ENCODE measurements around the gene GRIA1. TPM values are rescaled to one million over a fixed set of nuclear protein-coding genes. Genes with fewer than 3 reads are reported as not detected.

The GRIA1 gene
- total RNA-seq, 2 experiments from 2014 or later = not detected

DNA sequence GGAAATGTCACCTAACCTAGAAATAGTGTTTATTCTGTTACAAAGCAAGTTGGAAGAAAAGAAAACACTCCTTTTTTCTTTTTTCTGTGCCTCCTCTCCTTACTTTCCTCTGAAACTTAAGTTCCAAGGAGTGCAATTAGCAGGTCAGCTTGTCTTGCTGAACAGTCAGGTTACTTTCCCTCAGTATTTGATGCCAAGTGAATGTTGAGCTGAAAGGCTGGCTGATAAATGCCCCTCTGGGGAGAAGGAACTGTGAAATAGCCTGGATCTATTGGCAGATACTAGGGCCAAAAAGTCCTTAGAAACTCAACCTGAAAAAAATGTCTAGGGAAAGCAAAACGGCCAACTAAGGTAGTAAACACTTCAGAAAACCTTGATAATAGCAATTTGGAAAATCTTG is 43.6 kb downstream of the GRIA1 start:
- CTCF ChIA-PET = no interaction called here
- intact Hi-C loops (cut with micrococcal nuclease) = no loop called here

DNA sequence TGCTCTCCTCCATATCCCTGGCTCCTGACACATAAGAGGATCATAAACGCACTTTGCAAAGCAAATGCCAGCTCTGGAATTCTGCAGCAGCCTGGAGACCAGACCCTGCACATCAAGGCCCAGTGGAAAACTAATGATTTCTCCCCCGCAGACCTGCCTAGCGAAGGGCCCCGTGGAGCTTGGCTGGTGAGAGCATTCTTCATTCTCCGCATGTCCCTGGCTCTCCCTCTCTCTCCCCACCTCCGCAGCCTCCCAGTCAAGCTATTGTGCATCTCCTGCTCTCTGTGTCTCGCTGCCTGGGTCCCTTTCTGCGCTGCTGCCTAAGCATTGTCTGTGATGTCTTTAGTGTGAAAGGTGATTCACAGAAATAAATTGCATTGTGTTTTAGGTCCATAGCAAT is 46.7 kb downstream of the GRIA1 start:
- H3K36me3 Mint-ChIP-seq (ENCODE audit: low read depth) = no peaks in the 10 kb centered on the region
- CTCF ChIA-PET = no interaction called here
- H3K9me3 Mint-ChIP-seq = no peaks in the 10 kb centered on the region
- H3K27ac Mint-ChIP-seq = no peak overlapping the region
- intact Hi-C loops (cut with micrococcal nuclease) = no loop called here
- DNase-seq = no peak
- no peaks in the 10 kb centered on the region for H3K27me3 Mint-ChIP-seq (ENCODE audit: low read depth)
- no peak overlapping the region for H3K4me3 Mint-ChIP-seq
- H3K4me1 Mint-ChIP-seq (ENCODE audit: low read depth) = no peaks in the 10 kb centered on the region

More for the DNA sequence above, 43.6 kb downstream of the GRIA1 start:
- Mint-ChIP-seq H3K27ac (no peak overlapping the region), H3K4me3 (no peak overlapping the region), H3K4me1 (ENCODE audit: low read depth) (no peaks in the 10 kb centered on the region), H3K36me3 (ENCODE audit: low read depth) (no peaks in the 10 kb centered on the region), H3K27me3 (ENCODE audit: low read depth) (no peaks in the 10 kb centered on the region), H3K9me3 (no peaks in the 10 kb centered on the region)
- DNase-seq = no peak

DNA sequence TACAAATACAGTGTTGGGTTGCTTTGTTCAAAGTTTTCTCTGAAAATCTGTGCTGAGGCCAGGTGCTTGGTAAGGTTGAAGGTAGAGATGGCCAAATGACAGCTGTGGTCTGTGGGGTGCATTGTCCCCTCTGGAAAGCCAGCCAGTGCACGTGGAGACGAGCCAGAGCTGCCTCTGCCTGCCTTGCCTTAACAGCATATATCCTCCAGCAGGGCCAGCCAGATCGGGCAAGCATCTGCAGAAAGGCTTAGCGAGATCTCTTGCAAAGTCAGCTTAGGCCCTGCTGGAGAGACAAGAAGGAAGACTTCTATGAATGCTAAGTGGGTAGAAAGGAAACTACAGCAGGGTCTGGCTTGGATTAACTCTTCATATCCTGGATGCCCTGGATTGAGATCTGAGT is 49.5 kb downstream of the GRIA1 start:
- Mint-ChIP-seq H3K27ac (no peak overlapping the region), H3K36me3 (ENCODE audit: low read depth) (no peaks in the 10 kb centered on the region), H3K4me3 (no peak overlapping the region), H3K27me3 (ENCODE audit: low read depth) (no peaks in the 10 kb centered on the region), H3K4me1 (ENCODE audit: low read depth) (no peaks in the 10 kb centered on the region), H3K9me3 (peaks cover 3% of the 10 kb centered on the region)
- no peak for DNase-seq
- CTCF ChIA-PET = no interaction called here
- intact Hi-C loops (cut with micrococcal nuclease) = no loop called here

DNA sequence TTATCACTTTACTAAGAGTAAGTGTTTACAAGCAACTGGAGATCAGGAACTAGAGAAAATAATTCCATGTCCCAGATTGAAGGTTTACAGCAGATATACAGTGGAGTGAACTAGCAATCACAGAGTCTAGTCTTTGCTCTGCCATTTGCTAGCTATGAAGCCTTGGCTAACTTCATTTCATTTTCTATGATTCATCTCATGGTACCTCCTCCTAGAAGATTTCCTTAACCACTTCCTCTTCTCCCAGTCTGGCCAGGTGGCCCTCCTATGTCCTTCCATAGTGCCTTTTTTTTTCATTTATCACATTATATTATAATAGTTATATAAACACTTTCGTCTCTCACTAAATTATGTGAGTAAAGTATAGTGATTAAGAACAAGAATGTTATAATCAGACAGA is 52.1 kb downstream of the GRIA1 start:
- H3K4me1 Mint-ChIP-seq (ENCODE audit: low read depth) = no peaks in the 10 kb centered on the region
- intact Hi-C loops (cut with micrococcal nuclease) = no loop called here
- DNase-seq = no peak
- no peaks in the 10 kb centered on the region for H3K27me3 Mint-ChIP-seq (ENCODE audit: low read depth)
- H3K36me3 Mint-ChIP-seq (ENCODE audit: low read depth) = no peaks in the 10 kb centered on the region
- no peak overlapping the region for H3K27ac Mint-ChIP-seq
- no peak overlapping the region for H3K4me3 Mint-ChIP-seq
- CTCF ChIA-PET = no interaction called here
- H3K9me3 Mint-ChIP-seq = peaks cover 3% of the 10 kb centered on the region

DNA sequence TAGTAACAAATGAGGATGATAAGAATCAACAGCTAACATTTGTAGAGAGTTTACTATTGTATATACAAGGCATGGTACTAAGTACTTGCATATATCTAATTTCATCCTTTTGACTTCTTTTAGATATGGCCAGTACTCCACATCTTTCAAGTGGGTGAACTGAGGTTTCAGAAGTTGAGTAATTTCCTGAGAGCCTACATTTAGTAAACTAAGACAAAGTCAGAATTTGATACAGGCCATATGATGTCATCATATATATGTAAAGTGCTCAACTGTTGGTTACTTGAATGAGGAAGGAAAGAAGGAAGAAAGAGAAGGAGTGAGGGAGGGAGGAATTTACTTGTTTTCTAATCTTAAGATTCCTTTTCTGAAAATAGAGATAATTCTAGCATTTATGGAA is 52.8 kb downstream of the GRIA1 start:
- Mint-ChIP-seq H3K4me3 (no peak overlapping the region), H3K27ac (no peak overlapping the region), H3K27me3 (ENCODE audit: low read depth) (no peaks in the 10 kb centered on the region), H3K36me3 (ENCODE audit: low read depth) (no peaks in the 10 kb centered on the region), H3K4me1 (ENCODE audit: low read depth) (no peaks in the 10 kb centered on the region), H3K9me3 (peaks cover 3% of the 10 kb centered on the region)
- CTCF ChIA-PET = no interaction called here
- DNase-seq = no peak
- intact Hi-C loops (cut with micrococcal nuclease) = no loop called here

DNA sequence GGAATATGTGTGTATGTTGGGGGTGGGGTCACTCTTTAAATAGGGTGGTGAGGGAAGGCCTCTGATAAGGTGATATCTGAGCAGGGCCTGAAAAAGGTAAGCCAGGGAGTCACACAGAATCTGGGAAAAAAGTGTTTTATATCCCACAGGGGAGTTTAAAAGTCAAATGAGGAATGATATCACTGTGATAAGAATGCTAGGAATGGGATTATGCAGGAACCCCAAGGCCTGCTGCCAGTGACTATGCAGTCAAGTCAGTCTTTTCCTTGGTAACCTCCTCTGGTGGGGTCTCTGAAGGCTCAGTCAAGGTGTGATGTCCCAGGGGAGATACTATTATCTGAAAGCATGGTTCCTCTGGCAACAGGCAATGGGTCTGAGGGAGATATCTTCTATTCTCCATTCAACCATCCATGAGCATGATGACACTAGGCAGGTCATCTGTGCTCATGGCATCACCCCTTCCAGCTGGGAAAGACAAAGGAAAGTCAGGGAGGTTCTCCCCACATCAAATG is 53.5 kb downstream of the GRIA1 start:
- Mint-ChIP-seq H3K9me3 (peaks cover 3% of the 10 kb centered on the region), H3K4me1 (ENCODE audit: low read depth) (no peaks in the 10 kb centered on the region), H3K36me3 (ENCODE audit: low read depth) (no peaks in the 10 kb centered on the region), H3K27ac (no peak overlapping the region), H3K4me3 (no peak overlapping the region), H3K27me3 (ENCODE audit: low read depth) (no peaks in the 10 kb centered on the region)
- CTCF ChIA-PET = no interaction called here
- intact Hi-C loops (cut with micrococcal nuclease) = no loop called here
- no peak for DNase-seq

DNA sequence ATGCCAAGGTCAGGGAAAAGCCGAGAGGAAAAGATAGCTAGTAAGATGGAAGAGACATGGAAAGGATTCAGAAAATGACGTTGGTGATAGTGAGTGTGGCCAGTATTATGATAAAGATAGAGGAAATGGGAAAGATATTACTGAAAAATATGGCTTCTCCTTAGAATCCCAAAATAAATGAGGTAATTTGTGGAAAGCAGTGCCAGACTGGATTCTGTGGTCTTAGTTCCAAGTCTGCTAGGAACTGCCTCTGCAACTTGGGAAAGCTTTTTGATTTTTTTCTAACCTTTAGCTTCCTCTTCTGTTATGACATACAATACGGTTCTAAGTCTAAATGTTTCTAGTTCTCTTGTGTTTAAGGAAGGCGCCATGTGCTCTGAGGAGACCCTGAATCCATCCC is 54.2 kb downstream of the GRIA1 start:
- H3K4me1 Mint-ChIP-seq (ENCODE audit: low read depth) = no peaks in the 10 kb centered on the region
- H3K27ac Mint-ChIP-seq = no peak overlapping the region
- H3K27me3 Mint-ChIP-seq (ENCODE audit: low read depth) = no peaks in the 10 kb centered on the region
- CTCF ChIA-PET = no interaction called here
- no peak overlapping the region for H3K4me3 Mint-ChIP-seq
- DNase-seq = no peak
- intact Hi-C loops (cut with micrococcal nuclease) = no loop called here
- peaks cover 3% of the 10 kb centered on the region for H3K9me3 Mint-ChIP-seq
- no peaks in the 10 kb centered on the region for H3K36me3 Mint-ChIP-seq (ENCODE audit: low read depth)

DNA sequence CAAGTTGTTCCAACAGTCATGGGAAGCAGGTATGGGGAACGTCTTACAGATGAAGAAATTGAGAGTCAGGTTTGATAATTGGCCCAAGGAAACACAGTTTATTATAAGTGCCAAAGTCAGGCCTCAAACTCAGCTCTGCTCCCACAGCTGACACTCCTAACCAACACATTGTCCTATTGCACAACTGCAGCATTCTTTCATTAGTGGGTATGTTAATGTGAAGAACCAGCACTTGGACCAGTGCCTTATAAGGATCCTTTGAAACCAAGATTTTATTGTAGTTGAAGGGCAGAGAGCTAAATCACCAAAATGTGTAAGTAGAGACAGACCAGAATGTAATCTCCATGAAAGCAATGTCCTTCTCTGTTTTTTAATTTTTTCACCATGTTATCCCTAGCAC is 56.1 kb downstream of the GRIA1 start:
- DNase-seq = no peak
- no peaks in the 10 kb centered on the region for H3K4me1 Mint-ChIP-seq (ENCODE audit: low read depth)
- peaks cover 3% of the 10 kb centered on the region for H3K9me3 Mint-ChIP-seq
- no peaks in the 10 kb centered on the region for H3K27me3 Mint-ChIP-seq (ENCODE audit: low read depth)
- CTCF ChIA-PET = interaction anchor here (0.6 kb wide), 1 partner anchor 27 kb away, joined by 3 read pairs; no protein-coding TSS in a partner anchor
- H3K27ac Mint-ChIP-seq = no peak overlapping the region
- intact Hi-C loops (cut with micrococcal nuclease) = no loop called here
- no peak overlapping the region for H3K4me3 Mint-ChIP-seq
- no peaks in the 10 kb centered on the region for H3K36me3 Mint-ChIP-seq (ENCODE audit: low read depth)

DNA sequence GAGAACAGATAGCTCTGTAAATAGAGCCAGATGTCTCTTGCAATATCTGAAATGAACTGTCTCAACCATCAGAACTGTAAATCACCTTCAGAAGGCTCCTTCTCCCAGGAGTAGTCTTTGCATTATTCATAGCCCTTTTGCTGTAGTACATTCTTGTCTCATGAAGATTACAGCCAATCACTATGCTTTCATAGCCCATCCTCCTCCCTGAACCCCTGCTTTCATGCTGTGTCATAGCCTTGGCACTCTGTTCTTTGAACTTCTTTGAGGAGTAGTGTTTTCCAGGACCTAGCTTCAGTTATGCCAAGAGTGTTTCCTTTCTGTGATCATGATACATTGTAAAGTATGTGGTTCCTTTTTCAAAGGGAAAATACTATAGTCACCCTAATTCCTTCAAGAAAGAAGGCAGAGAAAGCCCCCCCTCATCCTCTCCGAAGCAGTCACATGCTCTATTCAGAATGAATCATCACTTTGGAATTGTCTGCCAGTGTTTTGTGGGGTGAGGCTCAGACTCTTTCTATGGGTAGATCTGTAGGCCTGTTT is 61.1 kb downstream of the GRIA1 start:
- H3K27ac Mint-ChIP-seq = peak overlapping the region; percentile 5
- no peak overlapping the region for H3K4me3 Mint-ChIP-seq
- CTCF ChIA-PET = no interaction called here
- H3K36me3 Mint-ChIP-seq (ENCODE audit: low read depth) = no peaks in the 10 kb centered on the region
- H3K4me1 Mint-ChIP-seq (ENCODE audit: low read depth) = peaks cover 6% of the 10 kb centered on the region
- intact Hi-C loops (cut with micrococcal nuclease) = no loop called here
- H3K27me3 Mint-ChIP-seq (ENCODE audit: low read depth) = no peaks in the 10 kb centered on the region
- no peaks in the 10 kb centered on the region for H3K9me3 Mint-ChIP-seq
- DNase-seq = no peak

DNA sequence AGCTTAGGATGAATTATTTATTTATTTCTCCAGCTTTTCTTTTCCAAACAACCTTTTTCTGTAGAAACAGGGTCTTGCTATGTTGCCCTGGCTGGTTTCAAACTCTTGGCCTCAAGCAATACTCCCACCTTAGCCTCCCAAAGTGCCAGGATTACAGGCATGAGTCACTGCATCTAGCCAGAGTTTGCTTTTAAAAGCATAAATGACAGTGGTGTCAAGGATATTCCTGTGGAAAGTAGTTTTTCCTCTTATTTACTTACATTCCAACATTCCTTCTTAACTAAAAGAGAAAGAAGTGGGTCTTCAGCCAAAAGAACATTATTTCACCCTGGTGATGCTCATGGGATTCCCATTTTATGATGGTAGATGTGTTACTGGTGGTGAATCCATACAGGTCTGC is 62.4 kb downstream of the GRIA1 start:
- DNase-seq = no peak
- no peak overlapping the region for H3K27ac Mint-ChIP-seq
- H3K27me3 Mint-ChIP-seq (ENCODE audit: low read depth) = no peaks in the 10 kb centered on the region
- no peaks in the 10 kb centered on the region for H3K9me3 Mint-ChIP-seq
- intact Hi-C loops (cut with micrococcal nuclease) = no loop called here
- peaks cover 6% of the 10 kb centered on the region for H3K4me1 Mint-ChIP-seq (ENCODE audit: low read depth)
- H3K36me3 Mint-ChIP-seq (ENCODE audit: low read depth) = no peaks in the 10 kb centered on the region
- CTCF ChIA-PET = interaction anchor here (0.6 kb wide), 1 partner anchor 932 kb away, joined by 3 read pairs; no protein-coding TSS in a partner anchor
- H3K4me3 Mint-ChIP-seq = no peak overlapping the region

DNA sequence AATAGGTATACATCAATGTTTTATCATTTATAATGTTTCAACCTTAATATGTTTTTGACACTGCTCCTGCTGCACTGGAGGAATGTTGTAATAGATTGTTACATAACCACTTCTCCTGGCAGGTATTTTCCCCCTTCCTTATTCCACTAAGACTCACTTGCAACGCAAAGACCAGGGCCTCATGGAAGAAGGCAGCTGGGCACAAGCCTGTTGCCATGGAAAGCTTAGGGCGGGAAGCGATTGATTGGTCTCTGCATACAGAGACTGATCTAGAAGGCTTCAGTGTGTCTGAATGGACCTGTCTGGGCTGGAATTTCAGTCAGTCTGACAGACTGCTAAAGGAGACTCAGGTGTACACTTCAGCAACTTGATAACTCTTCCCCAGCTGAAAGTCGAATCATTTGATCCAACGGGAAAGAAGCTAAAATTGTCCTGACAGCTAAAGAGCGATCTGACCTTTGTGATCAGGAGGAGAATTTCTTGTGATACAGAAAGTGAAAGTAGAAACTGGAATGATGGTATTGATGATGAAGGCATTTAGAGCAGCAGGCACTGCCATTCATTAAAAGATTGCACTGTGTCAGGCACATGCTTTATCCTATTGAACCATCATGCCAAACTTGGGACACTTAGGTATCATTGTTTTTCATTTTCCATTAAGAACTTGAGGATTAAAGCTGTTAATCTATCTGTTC is 65.1 kb downstream of the GRIA1 start:
- H3K9me3 Mint-ChIP-seq = no peaks in the 10 kb centered on the region
- CTCF ChIA-PET = no interaction called here
- no peak overlapping the region for H3K4me3 Mint-ChIP-seq
- H3K27ac Mint-ChIP-seq = no peak overlapping the region
- no peak for DNase-seq
- intact Hi-C loops (cut with micrococcal nuclease) = no loop called here
- H3K4me1 Mint-ChIP-seq (ENCODE audit: low read depth) = peaks cover 6% of the 10 kb centered on the region
- H3K36me3 Mint-ChIP-seq (ENCODE audit: low read depth) = no peaks in the 10 kb centered on the region
- H3K27me3 Mint-ChIP-seq (ENCODE audit: low read depth) = no peaks in the 10 kb centered on the region

DNA sequence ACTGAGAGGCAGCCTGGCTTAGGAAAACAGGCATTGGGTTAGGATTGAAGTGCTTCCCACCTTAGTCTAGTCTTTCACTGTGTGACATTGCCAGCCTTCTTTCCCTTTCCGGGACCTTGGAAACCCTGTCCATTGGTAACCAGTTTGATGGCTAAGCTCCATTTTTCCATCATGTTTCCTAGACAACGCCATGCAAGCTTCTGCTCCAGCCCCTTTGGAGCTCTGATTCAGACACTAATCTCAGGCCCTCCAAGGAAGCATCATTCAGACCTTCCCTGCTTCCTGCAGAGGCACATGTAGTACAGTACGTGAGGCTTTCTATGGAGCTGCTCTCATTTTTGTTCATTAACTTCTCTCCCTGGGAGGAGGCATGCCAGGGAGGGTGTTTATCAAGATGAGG is 68.5 kb downstream of the GRIA1 start:
- intact Hi-C loops (cut with micrococcal nuclease) = no loop called here
- no peaks in the 10 kb centered on the region for H3K36me3 Mint-ChIP-seq (ENCODE audit: low read depth)
- no peak overlapping the region for H3K27ac Mint-ChIP-seq
- no peak for DNase-seq
- CTCF ChIA-PET = no interaction called here
- no peaks in the 10 kb centered on the region for H3K27me3 Mint-ChIP-seq (ENCODE audit: low read depth)
- H3K4me3 Mint-ChIP-seq = no peak overlapping the region
- H3K4me1 Mint-ChIP-seq (ENCODE audit: low read depth) = peaks cover 6% of the 10 kb centered on the region
- H3K9me3 Mint-ChIP-seq = peaks cover 2% of the 10 kb centered on the region

DNA sequence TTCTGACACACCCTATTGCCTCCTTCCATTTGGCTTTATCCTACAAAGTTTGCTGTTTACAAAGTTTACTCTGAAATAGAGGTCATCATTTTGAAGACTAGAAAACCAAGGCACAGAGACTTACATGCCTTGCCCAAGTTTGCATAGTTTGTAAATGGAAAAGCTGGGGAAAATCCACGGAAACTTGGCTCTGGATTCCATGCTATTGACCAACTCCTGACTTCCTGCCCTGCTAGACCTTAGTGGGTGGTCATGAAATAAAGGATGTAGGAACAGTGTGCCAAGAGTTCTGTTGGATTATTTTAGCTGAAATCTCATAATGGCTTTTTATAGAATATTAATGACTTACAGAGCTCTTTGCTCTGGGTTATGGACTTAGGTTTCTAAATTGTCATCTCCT is 69.5 kb downstream of the GRIA1 start:
- H3K4me3 Mint-ChIP-seq = no peak overlapping the region
- intact Hi-C loops (cut with micrococcal nuclease) = no loop called here
- H3K27ac Mint-ChIP-seq = no peak overlapping the region
- CTCF ChIA-PET = no interaction called here
- H3K27me3 Mint-ChIP-seq (ENCODE audit: low read depth) = no peaks in the 10 kb centered on the region
- no peaks in the 10 kb centered on the region for H3K36me3 Mint-ChIP-seq (ENCODE audit: low read depth)
- H3K9me3 Mint-ChIP-seq = peaks cover 2% of the 10 kb centered on the region
- DNase-seq = no peak
- H3K4me1 Mint-ChIP-seq (ENCODE audit: low read depth) = peaks cover 6% of the 10 kb centered on the region

Data from activated naive CD4-positive, alpha-beta T cell treated with anti-CD3 and anti-CD28 coated beads for 36 hours (primary cell).